ENCODE measurements around the gene KSR1. TPM values are rescaled to one million over a fixed set of nuclear protein-coding genes. Genes with fewer than 3 reads are reported as not detected.

KSR1 gene
- total RNA-seq, 1 experiment from 2014 or later = 88.9 TPM

DNA sequence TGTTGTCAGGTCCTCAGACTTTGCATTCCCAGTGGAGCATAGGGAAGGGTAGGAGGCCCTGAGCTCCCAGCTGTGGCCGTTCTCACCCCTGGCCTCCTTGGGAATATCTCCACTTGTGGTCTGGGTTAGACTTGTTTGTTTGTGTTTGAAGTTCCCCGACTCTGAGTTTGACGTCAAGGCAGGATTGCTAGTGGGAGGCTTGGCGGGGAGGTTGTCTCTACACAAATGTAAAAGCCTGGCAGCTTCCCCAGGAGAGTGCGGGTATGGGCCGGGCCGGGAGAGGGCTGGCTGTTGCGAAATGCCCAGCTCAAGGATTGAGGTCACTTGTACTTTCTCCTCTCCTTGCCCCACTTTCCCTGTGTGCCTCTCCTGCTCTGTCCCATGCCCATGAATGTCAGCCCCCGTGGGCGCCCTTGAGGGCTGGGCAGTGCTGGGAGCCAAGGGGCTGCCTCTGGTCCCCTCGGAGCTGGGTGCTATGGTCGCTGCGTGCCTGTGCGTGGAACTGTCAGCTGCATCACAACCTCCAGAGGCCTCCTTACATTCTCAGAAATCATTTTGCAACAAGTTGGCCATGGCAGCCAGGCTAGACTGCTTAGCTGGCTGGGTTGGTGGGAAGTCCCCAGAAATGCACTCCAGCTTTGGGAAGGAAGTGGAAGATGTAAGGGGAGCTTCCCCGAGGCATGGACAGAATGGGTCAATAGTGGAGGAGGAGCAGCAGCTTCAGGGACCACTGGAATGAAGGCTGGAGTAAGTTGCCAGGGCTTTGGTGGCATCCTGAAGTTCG is 84.3 kb downstream of the KSR1 start:
- Histone ChIP-seq H3K36me3 (ENCODE audit: control insufficient read depth, insufficient read depth, low read length) (0 out of 2 replicates have a peak, but pooled peaks cover 1% of the 10 kb centered on the region), H3K27me3 (replicated peaks; ENCODE audit: control insufficient read depth, insufficient read depth, low read length) (no peaks in the 10 kb centered on the region), H3K4me1 (peaks cover 40% of the 10 kb centered on the region), H3K4me3 (ENCODE audit: low read depth, low read length) (no peak overlapping the region), H3K9me3 (no peaks in the 10 kb centered on the region)
- Mint-ChIP-seq H3K9me3 (ENCODE audit: unreplicated experiment) (no peaks in the 10 kb centered on the region), H3K4me3 (ENCODE audit: unreplicated experiment) (no peak overlapping the region), H3K27me3 (ENCODE audit: insufficient read depth, unreplicated experiment) (no peaks in the 10 kb centered on the region), H3K27ac (ENCODE audit: unreplicated experiment) (no peak overlapping the region), H3K36me3 (ENCODE audit: insufficient read depth, unreplicated experiment) (peaks cover 22% of the 10 kb centered on the region), H3K4me1 (ENCODE audit: low read depth, unreplicated experiment) (peaks cover 45% of the 10 kb centered on the region)
- TF ChIP-seq, protein P1, sequence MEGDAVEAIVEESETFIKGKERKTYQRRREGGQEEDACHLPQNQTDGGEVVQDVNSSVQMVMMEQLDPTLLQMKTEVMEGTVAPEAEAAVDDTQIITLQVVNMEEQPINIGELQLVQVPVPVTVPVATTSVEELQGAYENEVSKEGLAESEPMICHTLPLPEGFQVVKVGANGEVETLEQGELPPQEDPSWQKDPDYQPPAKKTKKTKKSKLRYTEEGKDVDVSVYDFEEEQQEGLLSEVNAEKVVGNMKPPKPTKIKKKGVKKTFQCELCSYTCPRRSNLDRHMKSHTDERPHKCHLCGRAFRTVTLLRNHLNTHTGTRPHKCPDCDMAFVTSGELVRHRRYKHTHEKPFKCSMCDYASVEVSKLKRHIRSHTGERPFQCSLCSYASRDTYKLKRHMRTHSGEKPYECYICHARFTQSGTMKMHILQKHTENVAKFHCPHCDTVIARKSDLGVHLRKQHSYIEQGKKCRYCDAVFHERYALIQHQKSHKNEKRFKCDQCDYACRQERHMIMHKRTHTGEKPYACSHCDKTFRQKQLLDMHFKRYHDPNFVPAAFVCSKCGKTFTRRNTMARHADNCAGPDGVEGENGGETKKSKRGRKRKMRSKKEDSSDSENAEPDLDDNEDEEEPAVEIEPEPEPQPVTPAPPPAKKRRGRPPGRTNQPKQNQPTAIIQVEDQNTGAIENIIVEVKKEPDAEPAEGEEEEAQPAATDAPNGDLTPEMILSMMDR (IDR thresholded peaks at IDR 0.05; ENCODE audit: insufficient read depth in 1 of 2, low read depth in 1 of 2, low read length in 1 of 2, severe bottlenecking in 1 of 2, unreplicated experiment in 1 of 2) = no peak
- intact Hi-C loops (cut with micrococcal nuclease; ENCODE audit: unreplicated experiment) = no loop called here
- BruUV-seq (replicated peaks) = no TSS peak
- no peak for DNase-seq
- ChIA-PET CTCF (interaction anchor here (0.6 to 1.3 kb wide), 3 partner anchors 12 to 265 kb away, joined by 3 to 5 read pairs (median 3); no protein-coding TSS in a partner anchor), POLR2A (interaction anchor here (0.6 kb wide), 1 partner anchor 352 kb away, joined by 3 read pairs; no protein-coding TSS in a partner anchor)

DNA sequence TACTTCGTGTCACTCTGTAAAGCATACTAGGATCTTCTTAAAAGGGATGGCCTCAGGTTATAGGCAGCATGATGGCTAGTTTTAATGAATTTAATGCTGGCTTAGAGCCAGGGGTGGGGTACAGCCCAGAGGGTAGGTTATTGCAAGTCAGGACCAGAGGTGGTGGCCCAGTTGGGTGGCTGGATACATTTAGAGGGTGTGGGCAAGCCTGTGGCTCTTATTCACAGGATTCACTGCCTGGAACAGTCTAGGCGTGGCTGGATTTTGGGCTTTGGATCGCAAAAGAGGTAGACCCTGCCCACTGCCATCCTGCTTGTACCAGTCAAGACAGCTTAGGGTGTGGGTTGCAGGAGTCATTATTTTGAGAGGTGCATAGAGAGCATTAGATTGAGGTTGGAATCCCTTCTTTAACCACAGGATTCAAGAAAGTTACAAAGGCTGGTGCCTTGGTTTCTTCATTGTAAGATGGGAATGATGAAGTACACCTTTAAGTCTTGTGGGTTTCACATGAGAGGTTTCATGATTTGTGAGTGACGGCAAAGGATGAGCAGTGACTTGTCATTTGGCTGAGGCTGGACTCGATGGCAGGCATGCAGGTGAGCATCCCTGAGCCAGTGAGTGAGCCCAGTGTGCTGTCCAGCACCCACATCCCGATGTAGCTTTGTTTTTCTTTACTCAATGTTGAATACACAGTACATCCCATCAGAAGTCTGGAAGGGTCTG is 85.2 kb downstream of the KSR1 start:
- no peaks in the 10 kb centered on the region for H3K9me3 ChIP-seq
- H3K36me3 ChIP-seq (ENCODE audit: control insufficient read depth, insufficient read depth, low read length) = 0 out of 2 replicates have a peak, but pooled peaks cover 1% of the 10 kb centered on the region
- Mint-ChIP-seq H3K4me3 (ENCODE audit: unreplicated experiment) (no peak overlapping the region), H3K27ac (ENCODE audit: unreplicated experiment) (no peak overlapping the region), H3K9me3 (ENCODE audit: unreplicated experiment) (no peaks in the 10 kb centered on the region), H3K4me1 (ENCODE audit: low read depth, unreplicated experiment) (peaks cover 45% of the 10 kb centered on the region), H3K36me3 (ENCODE audit: insufficient read depth, unreplicated experiment) (peaks cover 22% of the 10 kb centered on the region), H3K27me3 (ENCODE audit: insufficient read depth, unreplicated experiment) (no peaks in the 10 kb centered on the region)
- TF ChIP-seq, protein P1 (IDR thresholded peaks at IDR 0.05; ENCODE audit: insufficient read depth in 1 of 2, low read depth in 1 of 2, low read length in 1 of 2, severe bottlenecking in 1 of 2, unreplicated experiment in 1 of 2) = no peak
- BruUV-seq (replicated peaks) = TSS peak; percentile 2
- no peak for DNase-seq
- H3K4me1 ChIP-seq = peaks cover 40% of the 10 kb centered on the region
- H3K4me3 ChIP-seq (ENCODE audit: low read depth, low read length) = no peak overlapping the region
- CTCF ChIA-PET = no interaction called here
- POLR2A ChIA-PET = interaction anchor here (0.6 kb wide), 1 partner anchor 351 kb away, joined by 3 read pairs; no protein-coding TSS in a partner anchor
- intact Hi-C loops (cut with micrococcal nuclease; ENCODE audit: unreplicated experiment) = no loop called here
- H3K27me3 ChIP-seq (replicated peaks; ENCODE audit: control insufficient read depth, insufficient read depth, low read length) = no peaks in the 10 kb centered on the region

- TF ChIP-seq, protein P1 (IDR thresholded peaks at IDR 0.05; ENCODE audit: insufficient read depth in 1 of 2, low read depth in 1 of 2, low read length in 1 of 2, severe bottlenecking in 1 of 2, unreplicated experiment in 1 of 2) = no peak
- no peaks in the 10 kb centered on the region for H3K9me3 Mint-ChIP-seq (ENCODE audit: unreplicated experiment)
- Histone ChIP-seq H3K27me3 (replicated peaks; ENCODE audit: control insufficient read depth, insufficient read depth, low read length) (no peaks in the 10 kb centered on the region), H3K4me3 (ENCODE audit: low read depth, low read length) (no peak overlapping the region), H3K9me3 (no peaks in the 10 kb centered on the region), H3K4me1 (peaks cover 42% of the 10 kb centered on the region), H3K36me3 (ENCODE audit: control insufficient read depth, insufficient read depth, low read length) (0 out of 2 replicates have a peak, but pooled peaks cover 1% of the 10 kb centered on the region)
- no peak for DNase-seq
- H3K27me3 Mint-ChIP-seq (ENCODE audit: insufficient read depth, unreplicated experiment) = no peaks in the 10 kb centered on the region
- ChIA-PET POLR2A (no interaction called here), CTCF (interaction anchor here (0.7 to 1.2 kb wide), 2 partner anchors 9 to 48 kb away, joined by 3 to 5 read pairs; no protein-coding TSS in a partner anchor)
- intact Hi-C loops (cut with micrococcal nuclease; ENCODE audit: unreplicated experiment) = no loop called here
- peak overlapping the region; percentile 20 for H3K27ac Mint-ChIP-seq (ENCODE audit: unreplicated experiment)
- peaks cover 49% of the 10 kb centered on the region for H3K4me1 Mint-ChIP-seq (ENCODE audit: low read depth, unreplicated experiment)
- no TSS peak for BruUV-seq (replicated peaks)
- no peak overlapping the region for H3K4me3 Mint-ChIP-seq (ENCODE audit: unreplicated experiment)
- H3K36me3 Mint-ChIP-seq (ENCODE audit: insufficient read depth, unreplicated experiment) = peaks cover 28% of the 10 kb centered on the region
Measured at GRCh38 chr17:27542841-27543463, 86.7 kb downstream of the KSR1 start.

Measured in Caco-2 (cell line).